GM21576 (cell line): ENCODE measurements around the gene GNE.

ENCODE experiments used
- ATAC-seq: cut with Tn5 transposase; IDR thresholded peaks from one replicate; pipeline ENCODE4 v1.9.1; 2021; ENCODE audit warnings: mild to moderate bottlenecking, moderate library complexity; ENCODE audit not compliant: unreplicated experiment

GNE gene

GRCh38 chr9:36173861-36174260 lies 84.4 kb downstream of the GNE start:
- no peak for ATAC-seq

GRCh38 chr9:36170531-36170930 lies 87.7 kb downstream of the GNE start:
- no peak for ATAC-seq

- no peak for ATAC-seq
These were observed 88.5 kb downstream of the GNE start for GRCh38 chr9:36169708-36170107.

DNA sequence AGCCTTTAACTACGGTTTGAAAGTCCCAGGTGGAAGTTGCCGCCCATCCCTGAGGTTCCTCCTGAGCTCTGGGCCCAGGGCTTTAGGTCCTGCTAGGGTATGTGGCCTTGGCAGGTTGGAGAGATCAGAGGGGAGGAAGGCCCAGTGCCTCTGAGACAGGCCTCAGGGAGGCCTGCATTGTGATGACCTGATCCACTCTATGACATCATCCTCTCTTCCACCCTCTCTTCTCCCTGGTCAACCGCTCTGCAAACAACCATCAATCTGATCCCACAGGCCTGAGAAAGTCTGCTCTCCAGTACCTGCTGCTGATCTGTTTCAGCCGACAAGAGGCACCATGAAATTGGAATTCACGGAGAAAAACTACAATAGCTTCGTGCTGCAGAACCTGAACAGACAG lies 89.1 kb downstream of the GNE start, which contains the start of gene CCIN:
TSS of gene CCIN (plus strand) at position 223 of the 400 bp plus-strand sequence. CDS start at position 338, 115 bp downstream.
- no peak for ATAC-seq

- ATAC-seq = peak; percentile 90
These were observed 91.9 kb downstream of the GNE start for GRCh38 chr9:36166168-36166927.

GRCh38 chr9:36165826-36166167 lies 92.5 kb downstream of the GNE start:
- no peak for ATAC-seq

DNA sequence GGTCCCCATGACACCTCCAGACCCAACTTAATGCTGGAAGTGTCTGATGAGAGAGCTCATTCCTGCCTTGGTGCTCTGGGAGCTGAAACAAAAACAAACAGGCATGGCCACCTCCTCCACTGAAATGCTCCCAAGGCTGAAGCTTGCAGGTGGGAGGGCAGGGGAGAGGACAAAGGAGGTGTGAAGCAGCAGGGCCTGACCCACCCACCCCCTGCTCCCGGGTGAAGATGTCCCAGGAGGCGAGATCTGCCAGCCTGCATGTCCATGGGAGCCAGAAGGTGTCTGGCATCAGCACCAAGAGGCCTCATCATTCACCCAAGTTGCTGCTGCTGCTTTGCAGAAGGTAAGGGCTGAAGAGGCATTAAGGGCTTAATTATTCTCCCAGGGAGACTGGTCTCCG lies 93.3 kb downstream of the GNE start:
- no peak for ATAC-seq
